Activated CD4-positive, CD25-positive, alpha-beta regulatory T cell treated with anti-CD3 and anti-CD28 coated beads, Interleukin-2, amount 50 U/mL, for 72 hours (primary cell): ENCODE results near the gene HOXC5.
"Not testable (repeated sequence)": the region's sequence is repeated elsewhere in the genome, so short reads cannot be mapped to it uniquely, and the experiment has no call there.

ENCODE experiments used
- DNase-seq: peaks from one replicate; pipeline ENCODE4 v3.0.0; 2021

The HOXC5 gene

GRCh38 chr12:54075974-54076373, 43.1 kb downstream of the HOXC5 start:
- DNase-seq: no peak

- DNase-seq: not testable (repeated sequence)
Measured at GRCh38 chr12:54077843-54078242, 45.0 kb downstream of the HOXC5 start.

- not testable (repeated sequence) for DNase-seq
Measured at GRCh38 chr12:54079115-54079514, 46.3 kb downstream of the HOXC5 start.

DNA sequence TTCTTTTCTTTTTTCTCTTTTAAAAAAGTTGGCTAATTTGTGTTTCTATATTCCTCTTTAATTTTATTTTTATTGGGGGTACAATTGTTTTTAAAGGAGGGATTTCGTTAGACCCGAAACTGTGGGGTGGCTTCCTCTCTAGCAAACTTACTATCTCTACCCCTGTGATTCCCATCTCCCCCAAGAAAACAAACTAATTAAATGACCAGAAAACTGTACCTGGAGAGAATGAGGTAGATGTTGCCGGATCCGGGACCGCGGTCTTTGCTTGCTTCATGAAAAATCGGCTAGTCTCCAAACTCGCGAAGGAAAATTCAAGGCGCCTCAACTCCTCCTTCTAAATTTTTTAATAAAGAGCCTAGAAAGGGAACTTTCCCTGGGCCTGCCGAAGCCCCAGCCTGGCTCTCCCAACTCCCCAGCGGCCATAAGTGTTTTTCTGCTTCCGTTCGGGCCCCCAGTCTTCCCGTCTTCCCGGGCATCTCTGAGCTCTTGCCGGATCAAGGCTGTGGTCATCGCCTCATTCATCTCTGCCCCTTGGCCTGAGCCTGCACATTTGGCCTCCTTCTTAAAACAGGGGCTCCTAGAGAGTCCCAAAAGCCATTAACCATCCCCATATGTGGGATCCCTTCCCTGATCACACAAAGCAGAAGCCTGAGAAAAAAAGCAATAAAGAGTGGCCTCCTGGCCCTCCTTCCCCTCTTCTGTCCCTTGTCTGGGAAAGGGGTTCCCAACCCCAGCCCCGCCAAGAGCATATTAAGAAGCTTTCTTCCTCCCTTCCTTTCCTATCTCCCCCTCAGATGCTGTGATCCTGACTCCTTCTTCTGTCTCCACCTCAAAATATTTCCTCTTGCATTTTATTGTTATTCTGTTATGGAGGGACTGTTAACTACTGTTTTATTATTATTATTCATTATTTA, 47.4 kb downstream of the HOXC5 start:
- not testable (repeated sequence) for DNase-seq

DNA sequence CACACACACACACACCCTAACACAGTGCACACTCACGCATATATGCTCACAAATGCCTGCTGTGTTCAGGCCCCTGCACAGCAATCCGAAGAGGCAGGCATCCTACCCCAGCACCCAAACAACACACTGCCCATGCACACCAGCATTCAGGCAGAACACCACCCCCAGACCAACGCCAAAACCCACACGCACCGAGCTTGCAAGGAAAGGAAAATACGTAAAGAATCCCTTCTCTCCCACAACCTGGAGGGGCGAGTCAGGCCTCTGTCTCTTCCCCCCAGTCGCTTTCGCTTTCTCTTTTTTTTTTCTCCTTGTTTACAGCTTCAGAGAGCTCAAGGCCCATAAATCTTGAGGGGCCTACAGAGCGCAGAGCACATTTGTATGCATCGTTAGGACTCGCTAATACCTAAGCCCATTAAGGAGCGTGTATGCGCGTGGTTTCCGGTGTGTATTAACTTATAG, 48.2 kb downstream of the HOXC5 start:
- not testable (repeated sequence) for DNase-seq

GRCh38 chr12:54081581-54082396, 48.9 kb downstream of the HOXC5 start:
- DNase-seq: peak; percentile 40

DNA sequence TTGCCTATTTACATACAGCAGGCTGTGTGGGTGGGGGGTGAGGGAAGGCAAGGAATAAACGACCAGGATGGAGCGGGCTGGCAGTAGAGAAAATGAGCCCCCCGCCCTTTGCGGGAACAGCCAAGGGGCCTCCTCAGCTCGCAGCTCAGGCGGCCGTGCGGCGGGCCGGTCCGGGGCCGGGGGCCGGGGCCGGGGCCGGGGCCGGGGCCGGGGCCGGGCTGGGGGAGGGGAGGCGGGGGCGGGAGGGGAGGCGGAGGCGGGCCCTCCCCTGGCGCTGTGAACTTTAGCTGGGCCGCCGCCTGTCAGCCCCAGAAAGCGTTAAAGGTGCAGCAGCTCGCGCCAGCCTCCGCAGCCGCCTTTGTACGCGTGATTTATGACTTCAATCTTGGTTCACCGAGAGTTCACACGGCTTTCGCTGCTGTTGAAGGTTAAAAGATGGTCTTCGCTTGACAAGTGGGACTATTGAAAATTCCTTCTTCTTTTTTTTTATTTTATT, 49.6 kb downstream of the HOXC5 start:
- peak; percentile 36 for DNase-seq
